Thyroid gland (tissue), 4 donors: ENCODE results near the gene UBE2O.

ENCODE experiments used
- CTCF ChIP-seq, 6 experiments: fragments of 200-600 bp in 3 of 6; fragments of 450-650 bp in 3 of 6; sonication (generic) in 3 of 6; IDR thresholded peaks; one replicate each; pipeline ENCODE4 v1.5.1; 2016 to 2019; ENCODE audit warnings: antibody characterized with exemption in 6 of 6, mild to moderate bottlenecking in 2 of 6, inconsistent platforms in 1 of 6, moderate library complexity in 1 of 6
- POLR2A ChIP-seq, 2 donors: fragments of 450-650 bp; IDR thresholded peaks; one replicate each; pipeline ENCODE4 v1.6.1; 2017; ENCODE audit warnings: antibody characterized with exemption in 2 of 2, mild to moderate bottlenecking in 2 of 2, moderate library complexity in 1 of 2

- TF ChIP-seq CTCF (IDR thresholded peaks at IDR 0.05) (no peak), POLR2A (IDR thresholded peaks at IDR 0.05) (no peak)
Observed at GRCh38 chr17:76468634-76469010, 15.7 kb upstream of the UBE2O start.
